DMS114 treated with DMSO at 0.1 percent for 48 hours (cell line): ENCODE data around the gene TMEM42.

Experiments
- DNase-seq: peaks from one replicate; lab custom pipeline; 2025; ENCODE audit not compliant: unreplicated experiment; lab: John Stamatoyannopoulos, UW

TMEM42 gene

DNA sequence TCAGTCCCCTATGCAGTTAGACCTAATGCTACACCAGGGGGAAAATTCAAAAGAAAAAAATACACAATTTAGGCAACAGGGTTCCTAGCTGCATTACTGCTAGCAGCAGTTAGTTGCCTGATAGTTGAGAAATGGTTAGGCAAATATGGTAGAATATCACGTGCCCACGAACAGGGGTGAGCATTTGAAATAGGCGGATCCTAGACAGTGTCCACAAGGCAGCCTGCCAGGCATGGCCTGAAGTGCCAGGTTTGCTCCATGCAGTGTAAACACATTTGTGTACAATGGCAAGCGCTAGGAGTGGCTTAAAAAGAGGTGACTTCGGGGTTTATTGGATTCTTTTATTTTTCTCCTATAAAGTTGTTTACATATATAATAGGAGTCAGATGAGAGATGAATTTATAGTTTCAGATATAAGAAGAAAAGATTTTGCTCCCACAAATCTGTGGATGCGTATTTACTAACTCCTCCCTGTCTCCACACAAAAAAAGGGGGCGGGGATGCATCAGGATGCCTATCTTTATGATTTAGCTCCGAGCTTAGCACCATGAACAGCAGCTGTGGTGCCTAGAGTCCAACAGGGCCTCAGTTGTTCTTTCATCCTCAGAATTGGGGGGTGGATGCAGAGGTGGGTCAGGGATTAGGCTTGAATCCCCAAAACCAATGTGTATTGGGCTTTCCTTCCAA lies 8.8 kb downstream of the TMEM42 start:
- DNase-seq: no peak

DNA sequence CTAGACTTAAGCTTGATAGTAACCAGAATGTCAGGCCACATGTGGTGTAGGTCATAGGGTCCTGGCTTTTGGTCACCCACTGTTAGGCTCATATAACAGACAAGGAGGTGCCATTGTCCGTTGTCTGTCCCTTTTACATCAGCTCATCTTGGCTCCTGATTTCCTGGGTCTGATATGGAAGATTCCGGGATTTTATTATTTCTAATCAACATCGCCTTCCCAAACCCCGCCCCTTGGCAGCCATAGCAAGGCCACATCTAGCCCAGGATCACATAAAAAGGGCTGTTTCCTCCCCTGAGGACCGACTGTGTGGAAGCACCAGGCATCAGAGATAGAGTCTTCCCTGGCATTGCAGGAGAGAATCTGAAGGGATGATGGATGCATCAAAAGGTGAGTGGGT lies 12.6 kb downstream of the TMEM42 start, which contains the start of gene TGM4:
TGM4 (plus strand) TSS at position 301 of the 400 bp plus-strand sequence; CDS start at position 372, 71 bp downstream.
- DNase-seq: no peak

DNA sequence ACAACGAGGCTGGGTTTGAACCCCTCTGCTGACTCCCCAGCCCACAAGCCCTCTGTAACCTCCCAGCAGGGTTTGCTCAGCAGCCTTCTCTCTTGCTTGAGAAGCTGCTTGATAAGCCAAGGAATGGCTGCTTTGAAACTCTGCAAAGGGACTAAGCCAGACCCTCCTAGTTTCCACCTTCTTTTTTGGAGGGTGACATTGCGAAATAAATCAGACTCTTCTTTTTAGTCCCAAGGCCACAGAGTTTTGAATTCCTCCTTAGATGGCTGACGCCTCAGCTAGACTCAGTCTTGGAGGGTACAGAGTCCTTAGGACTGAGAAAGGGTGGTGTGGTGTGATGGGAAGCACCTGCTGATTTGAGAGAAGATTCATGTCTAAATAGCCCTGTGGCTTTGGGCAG lies 13.9 kb downstream of the TMEM42 start:
- DNase-seq: no peak

- DNase-seq: no peak
These were observed 15.6 kb downstream of the TMEM42 start for GRCh38 chr3:44877333-44877732.

- DNase-seq: no peak
These were observed 18.6 kb downstream of the TMEM42 start for GRCh38 chr3:44880284-44880683.

GRCh38 chr3:44883213-44883955 lies 21.7 kb downstream of the TMEM42 start:
- DNase-seq: no peak

DNA sequence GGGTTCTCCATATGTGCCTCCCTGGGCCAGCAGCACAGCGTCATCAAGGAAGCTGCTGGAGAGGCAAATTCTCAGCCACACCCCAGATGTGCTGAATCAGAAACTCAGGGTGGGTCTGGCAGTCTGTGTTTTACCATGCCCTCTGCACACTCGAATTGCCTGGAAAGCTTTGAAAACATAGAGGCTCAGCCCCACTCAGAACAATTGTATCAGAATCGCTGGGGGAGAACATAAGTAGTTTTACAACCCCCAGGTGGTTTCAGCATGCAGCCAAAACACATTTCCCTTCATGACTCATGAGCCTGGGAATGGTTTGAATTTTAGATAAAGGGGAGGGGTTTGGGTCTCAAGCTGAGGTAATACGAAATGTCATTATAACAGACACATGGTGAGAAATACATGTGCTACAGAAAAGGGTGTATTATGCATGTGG lies 22.3 kb downstream of the TMEM42 start:
- DNase-seq: no peak

- DNase-seq: no peak
These were observed 23.9 kb downstream of the TMEM42 start for GRCh38 chr3:44885618-44886017.

- DNase-seq: no peak
These were observed 24.8 kb downstream of the TMEM42 start for GRCh38 chr3:44886561-44886960.

DNA sequence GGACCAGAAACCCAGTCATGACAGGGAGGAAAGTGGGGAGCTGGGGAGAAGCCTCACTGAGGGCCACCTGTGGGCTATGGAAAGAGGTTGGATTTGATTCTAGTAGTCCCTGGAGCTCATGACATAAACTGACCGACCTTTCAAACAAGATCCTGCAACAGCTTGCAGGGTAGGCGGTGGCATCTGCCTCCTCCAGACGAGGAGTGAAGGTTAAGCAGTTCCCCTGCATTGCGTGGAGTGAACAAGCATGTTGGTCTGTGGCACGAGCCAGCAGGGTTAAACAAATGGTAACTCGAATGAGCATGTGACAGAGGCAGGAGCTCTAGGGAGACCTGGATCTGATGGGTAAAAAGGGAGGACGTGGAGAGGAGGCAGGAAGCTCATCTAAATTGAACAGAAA lies 25.4 kb downstream of the TMEM42 start:
- no peak for DNase-seq

DNA sequence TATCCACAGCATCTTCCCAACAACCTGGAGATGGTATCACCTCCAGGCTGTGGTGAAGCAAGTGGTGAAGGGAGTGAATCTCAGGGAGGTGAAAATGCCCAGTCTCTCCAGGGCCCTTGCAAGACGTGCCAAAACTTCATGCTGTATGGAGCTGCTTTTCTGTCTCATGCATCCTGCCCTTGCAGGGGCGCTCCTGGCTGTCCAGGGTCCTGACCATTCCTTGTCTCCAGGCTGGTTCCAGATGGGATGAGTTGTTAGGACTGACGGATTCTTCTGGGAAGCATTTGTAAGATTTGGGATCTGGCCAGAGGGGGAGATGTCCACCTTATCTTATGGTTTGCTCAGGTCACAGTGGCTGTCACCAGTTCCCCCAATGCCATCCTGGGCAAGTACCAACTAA lies 28.5 kb downstream of the TMEM42 start:
- no peak for DNase-seq

GRCh38 chr3:44890852-44891251 lies 29.1 kb downstream of the TMEM42 start:
- DNase-seq: no peak

DNA sequence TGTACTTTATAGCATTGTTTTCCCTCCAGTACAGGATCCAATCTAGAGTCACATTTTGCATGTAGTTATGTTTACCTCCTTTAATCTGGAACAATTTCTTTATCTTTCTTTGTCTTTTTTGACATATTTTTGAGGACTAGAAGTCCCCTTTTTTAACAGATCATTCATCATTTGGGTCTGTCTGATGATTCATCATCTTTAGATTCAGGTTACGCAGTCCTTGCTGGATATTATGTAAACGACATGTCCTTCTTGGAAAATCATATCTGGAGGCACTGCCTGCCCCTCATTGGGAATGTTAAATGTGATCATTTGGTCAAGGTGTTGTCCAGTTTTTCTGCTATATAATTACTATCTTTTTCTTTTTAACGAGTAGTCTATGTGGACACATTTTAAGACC lies 31.0 kb downstream of the TMEM42 start:
- DNase-seq: no peak

DNA sequence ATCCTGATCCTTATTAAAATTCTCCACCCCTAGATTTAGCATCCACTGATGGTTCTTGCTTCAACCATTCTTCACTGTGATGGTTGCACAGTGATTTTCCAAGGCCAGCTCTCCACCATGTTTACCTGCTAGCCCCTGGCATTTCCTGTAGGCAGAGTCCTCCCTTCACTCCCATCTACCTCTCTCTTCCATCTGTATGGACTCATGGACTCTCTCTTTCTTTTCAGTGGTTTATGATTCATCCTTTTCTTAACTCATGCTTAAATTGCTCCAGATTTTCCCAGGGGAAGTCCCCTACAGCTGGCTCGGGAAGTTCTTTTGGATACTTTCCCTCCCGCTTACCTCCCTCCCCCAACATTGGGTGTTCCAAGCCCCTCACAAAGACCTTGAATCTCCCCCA lies 31.4 kb downstream of the TMEM42 start:
- DNase-seq: no peak

- no peak for DNase-seq
These were observed 32.8 kb downstream of the TMEM42 start for GRCh38 chr3:44894485-44894884.

GRCh38 chr3:44896440-44896839 lies 34.7 kb downstream of the TMEM42 start:
- no peak for DNase-seq

- no peak for DNase-seq
These were observed 38.1 kb downstream of the TMEM42 start for GRCh38 chr3:44899683-44900367.

GRCh38 chr3:44902628-44903027 lies 40.9 kb downstream of the TMEM42 start:
- no peak for DNase-seq

DNA sequence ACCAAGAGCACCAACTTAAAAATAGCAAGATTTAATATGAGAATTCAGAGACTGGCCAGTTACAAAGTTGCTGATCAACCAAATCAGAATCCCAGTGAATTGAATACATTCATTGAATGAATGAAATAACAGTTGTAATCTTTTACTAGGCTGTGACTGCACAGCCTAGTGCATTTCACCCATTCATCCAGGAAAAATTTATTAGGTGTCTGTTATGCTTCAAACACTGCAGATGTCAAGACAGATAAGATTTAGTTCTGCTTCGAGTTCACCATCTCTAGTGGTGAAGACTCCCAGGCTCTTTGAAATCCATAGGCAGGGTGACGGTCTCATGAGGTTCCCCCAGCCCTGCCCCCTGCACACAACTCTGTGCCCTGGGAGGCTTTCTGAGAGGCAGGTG lies 41.6 kb downstream of the TMEM42 start:
- no peak for DNase-seq

DNA sequence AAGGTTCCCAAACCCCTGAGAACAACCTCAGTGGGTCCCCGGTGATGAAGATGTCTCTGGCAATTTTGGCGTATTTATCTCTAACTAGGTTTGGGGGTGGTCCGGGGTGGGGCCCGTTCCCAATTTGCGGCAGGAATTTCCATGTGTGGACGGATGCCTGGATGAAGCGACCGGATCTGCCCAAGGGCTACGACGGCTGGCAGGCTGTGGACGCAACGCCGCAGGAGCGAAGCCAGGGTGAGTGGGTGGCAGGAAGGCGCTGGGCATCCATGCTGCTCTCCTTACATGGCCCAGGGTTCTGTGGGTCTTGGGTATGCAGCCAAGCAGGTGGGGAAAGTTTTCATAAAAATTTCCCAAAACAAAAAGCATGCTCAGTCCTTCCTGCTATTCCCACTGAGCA lies 42.0 kb downstream of the TMEM42 start:
- DNase-seq: no peak

- DNase-seq: no peak
These were observed 43.9 kb downstream of the TMEM42 start for GRCh38 chr3:44905446-44906157.
